Measurements from ENCODE around the gene PPM1D.
"Not testable (repeated sequence)": the region's sequence is repeated elsewhere in the genome, so short reads cannot be mapped to it uniquely, and the experiment has no call there.

Gene PPM1D

GRCh38 chr17:60599620-60600489, at the start of gene PPM1D:
PPM1D (plus strand) TSS chr17:60600193; CDS start chr17:60600415, 222 bp downstream.
- peak; percentile 84 for DNase-seq

GRCh38 chr17:60552255-60552654, 47.7 kb upstream of the PPM1D start:
- not testable (repeated sequence) for DNase-seq

- peak; percentile 16 for DNase-seq
Observed at GRCh38 chr17:60554377-60554788, 45.6 kb upstream of the PPM1D start.

- DNase-seq, result no peak
Observed at GRCh38 chr17:60555786-60556185, 44.2 kb upstream of the PPM1D start.

- no peak for DNase-seq
Observed at GRCh38 chr17:60557805-60558204, 42.2 kb upstream of the PPM1D start.

GRCh38 chr17:60559659-60559994, 40.4 kb upstream of the PPM1D start:
- DNase-seq, result no peak

- no peak for DNase-seq
Observed at GRCh38 chr17:60559995-60560859, 39.8 kb upstream of the PPM1D start.

- no peak for DNase-seq
Observed at GRCh38 chr17:60560860-60561257, 39.1 kb upstream of the PPM1D start.

- no peak for DNase-seq
Observed at GRCh38 chr17:60562421-60562820, 37.6 kb upstream of the PPM1D start.

GRCh38 chr17:60563743-60564142, 36.2 kb upstream of the PPM1D start:
- DNase-seq, result no peak

- no peak for DNase-seq
Observed at GRCh38 chr17:60565233-60565632, 34.8 kb upstream of the PPM1D start.

GRCh38 chr17:60573236-60574051, 26.5 kb upstream of the PPM1D start:
- no peak for DNase-seq

- no peak for DNase-seq
Observed at GRCh38 chr17:60577147-60577915, 22.7 kb upstream of the PPM1D start.

GRCh38 chr17:60579090-60579489, 20.9 kb upstream of the PPM1D start:
- DNase-seq, result no peak

GRCh38 chr17:60579551-60579950, 20.4 kb upstream of the PPM1D start:
- no peak for DNase-seq

GRCh38 chr17:60583008-60583407, 17.0 kb upstream of the PPM1D start:
- no peak for DNase-seq

GRCh38 chr17:60585887-60586286, 14.1 kb upstream of the PPM1D start:
- no peak for DNase-seq

GRCh38 chr17:60586288-60586974, 13.6 kb upstream of the PPM1D start:
- no peak for DNase-seq

GRCh38 chr17:60590070-60590469, 9.9 kb upstream of the PPM1D start:
- DNase-seq, result no peak

GRCh38 chr17:60592750-60593149, 7.2 kb upstream of the PPM1D start:
- no peak for DNase-seq

- DNase-seq, result not testable (repeated sequence)
Observed at GRCh38 chr17:60593441-60594036, 6.5 kb upstream of the PPM1D start.
